ENCODE results near the gene CCDC183. TPM values are rescaled to one million over a fixed set of nuclear protein-coding genes. Genes with fewer than 3 reads are reported as not detected.

Gene CCDC183
- total and polyA plus RNA-seq, 3 donors from 2014 or later, result 37.8 to 59.8 (median 41.1) TPM

DNA sequence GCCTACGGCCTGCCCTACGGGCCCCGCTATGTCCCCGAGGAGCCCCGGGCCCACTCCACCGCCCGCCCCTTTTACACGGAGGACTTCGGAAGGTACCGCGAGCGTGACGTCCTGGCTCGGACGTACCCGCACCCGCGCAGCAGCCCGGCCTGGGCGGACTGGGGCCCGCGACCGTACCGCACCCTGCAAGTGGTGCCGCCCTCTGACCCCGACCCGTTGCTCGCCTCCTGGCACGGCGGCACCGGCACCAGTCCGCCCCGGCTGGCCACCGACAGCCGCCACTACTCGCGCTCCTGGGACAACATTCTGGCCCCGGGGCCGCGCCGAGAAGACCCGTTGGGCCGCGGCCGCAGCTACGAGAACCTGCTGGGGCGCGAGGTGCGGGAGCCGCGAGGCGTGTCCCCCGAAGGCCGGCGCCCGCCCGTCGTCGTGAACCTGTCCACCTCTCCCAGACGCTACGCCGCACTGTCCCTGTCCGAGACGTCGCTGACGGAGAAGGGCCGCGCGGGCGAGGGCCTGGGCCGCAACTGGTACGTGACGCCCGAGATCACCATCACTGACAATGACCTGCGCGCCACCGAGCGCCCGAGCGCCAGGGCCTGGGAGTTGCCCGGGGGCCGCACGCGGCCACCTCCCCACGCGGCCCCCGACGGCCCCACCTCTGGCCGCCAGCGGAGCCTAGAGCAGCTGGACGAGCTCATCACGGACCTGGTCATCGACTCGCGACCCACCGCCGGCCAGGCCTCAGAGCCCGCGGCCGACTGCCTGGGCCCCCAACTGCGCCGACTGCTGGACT is 49.5 kb downstream of the CCDC183 start:
- H3K4me1 ChIP-seq, result peaks cover 40% of the 10 kb centered on the region
- H3K36me3 ChIP-seq (ENCODE audit: low read depth, missing control alignments), result no peaks in the 10 kb centered on the region
- DNase-seq, result no peak
- H3K9me3 ChIP-seq, result no peaks in the 10 kb centered on the region
- TF ChIP-seq, protein P1, sequence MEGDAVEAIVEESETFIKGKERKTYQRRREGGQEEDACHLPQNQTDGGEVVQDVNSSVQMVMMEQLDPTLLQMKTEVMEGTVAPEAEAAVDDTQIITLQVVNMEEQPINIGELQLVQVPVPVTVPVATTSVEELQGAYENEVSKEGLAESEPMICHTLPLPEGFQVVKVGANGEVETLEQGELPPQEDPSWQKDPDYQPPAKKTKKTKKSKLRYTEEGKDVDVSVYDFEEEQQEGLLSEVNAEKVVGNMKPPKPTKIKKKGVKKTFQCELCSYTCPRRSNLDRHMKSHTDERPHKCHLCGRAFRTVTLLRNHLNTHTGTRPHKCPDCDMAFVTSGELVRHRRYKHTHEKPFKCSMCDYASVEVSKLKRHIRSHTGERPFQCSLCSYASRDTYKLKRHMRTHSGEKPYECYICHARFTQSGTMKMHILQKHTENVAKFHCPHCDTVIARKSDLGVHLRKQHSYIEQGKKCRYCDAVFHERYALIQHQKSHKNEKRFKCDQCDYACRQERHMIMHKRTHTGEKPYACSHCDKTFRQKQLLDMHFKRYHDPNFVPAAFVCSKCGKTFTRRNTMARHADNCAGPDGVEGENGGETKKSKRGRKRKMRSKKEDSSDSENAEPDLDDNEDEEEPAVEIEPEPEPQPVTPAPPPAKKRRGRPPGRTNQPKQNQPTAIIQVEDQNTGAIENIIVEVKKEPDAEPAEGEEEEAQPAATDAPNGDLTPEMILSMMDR (IDR thresholded peaks at IDR 0.05), result no peak
- TF ChIP-seq POLR2A (IDR thresholded peaks at IDR 0.05), result no peak
- WGBS, 2 donors, result 32 to 53% methylated on average over 20 to 82 of the region's 102 CpGs
- no peak overlapping the region for H3K27ac ChIP-seq
- intact Hi-C loops (cut with DNase I; ENCODE audit: low total_unique reads), result no loop called here
- no peaks in the 10 kb centered on the region for H3K27me3 ChIP-seq
- H3K4me3 ChIP-seq, result peak overlapping the region in 1 of 2 donors; percentile 20

DNA sequence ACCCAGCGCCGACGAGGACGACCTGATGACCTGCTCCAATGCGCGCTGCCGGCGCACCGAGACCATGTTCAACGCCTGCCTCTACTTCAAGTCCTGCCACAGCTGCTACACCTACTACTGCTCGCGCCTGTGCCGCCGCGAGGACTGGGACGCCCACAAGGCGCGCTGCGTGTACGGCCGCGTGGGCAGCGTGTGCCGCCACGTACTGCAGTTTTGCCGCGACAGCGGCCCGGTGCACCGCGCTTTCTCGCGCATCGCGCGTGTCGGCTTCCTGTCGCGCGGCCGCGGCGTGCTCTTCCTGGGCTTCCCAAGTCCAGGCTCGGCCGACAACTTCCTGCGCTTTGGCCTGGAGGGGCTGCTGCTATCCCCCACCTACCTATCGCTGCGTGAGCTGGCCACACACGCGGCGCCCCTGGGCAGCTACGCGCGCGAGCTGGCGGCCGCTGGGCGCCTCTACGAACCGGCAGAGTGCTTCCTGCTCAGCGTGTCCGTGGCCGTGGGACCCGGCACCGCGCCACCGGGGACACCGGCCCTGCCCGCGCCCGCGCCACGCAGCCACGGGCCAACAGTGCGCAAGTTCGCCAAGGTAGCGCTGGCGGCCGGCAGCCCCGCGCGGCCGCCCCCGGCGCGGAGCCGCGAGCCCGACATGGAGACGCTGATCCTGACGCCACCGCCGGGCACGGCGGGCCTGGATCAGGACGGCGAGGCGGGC is 50.4 kb downstream of the CCDC183 start:
- no peaks in the 10 kb centered on the region for H3K27me3 ChIP-seq
- no peak for TF ChIP-seq POLR2A (IDR thresholded peaks at IDR 0.05)
- TF ChIP-seq, protein P1 (IDR thresholded peaks at IDR 0.05), result no peak
- no peak for DNase-seq
- peak overlapping the region in 1 of 2 donors; percentile 65 for H3K4me3 ChIP-seq
- intact Hi-C loops (cut with DNase I; ENCODE audit: low total_unique reads), result no loop called here
- H3K4me1 ChIP-seq, result peaks cover 39% of the 10 kb centered on the region
- WGBS, 2 donors, result 17 to 50% methylated on average over 7 to 82 of the region's 98 CpGs
- H3K27ac ChIP-seq, result no peak overlapping the region
- H3K9me3 ChIP-seq, result no peaks in the 10 kb centered on the region
- H3K36me3 ChIP-seq (ENCODE audit: low read depth, missing control alignments), result no peaks in the 10 kb centered on the region

- Histone ChIP-seq H3K27ac (peak overlapping the region; percentile 89 to 97), H3K27me3 (no peaks in the 10 kb centered on the region), H3K36me3 (ENCODE audit: low read depth, missing control alignments) (no peaks in the 10 kb centered on the region), H3K4me3 (peak overlapping the region; percentile 65 to 72), H3K4me1 (peaks cover 40% of the 10 kb centered on the region), H3K9me3 (no peaks in the 10 kb centered on the region)
- peak; percentile 56 for DNase-seq
- 11 to 20% methylated on average over 26 to 53 of the region's 75 CpGs for WGBS, 2 donors
- intact Hi-C loops (cut with DNase I; ENCODE audit: low total_unique reads), result no loop called here
- TF ChIP-seq, protein P1 (IDR thresholded peaks at IDR 0.05), result no peak
- TF ChIP-seq POLR2A (IDR thresholded peaks at IDR 0.05), result no peak
Measured at GRCh38 chr9:136847088-136847825, 51.1 kb downstream of the CCDC183 start.

GRCh38 chr9:136847826-136848392 is 51.8 kb downstream of the CCDC183 start:
- Histone ChIP-seq H3K27ac (peak overlapping the region; percentile 89 to 97), H3K9me3 (no peaks in the 10 kb centered on the region), H3K36me3 (ENCODE audit: low read depth, missing control alignments) (no peaks in the 10 kb centered on the region), H3K4me3 (peak overlapping the region; percentile 65 to 72), H3K4me1 (peaks cover 45% of the 10 kb centered on the region), H3K27me3 (no peaks in the 10 kb centered on the region)
- WGBS, 2 donors, result 1 to 3% methylated on average over 13 to 48 of the region's 48 CpGs
- intact Hi-C loops (cut with DNase I; ENCODE audit: low total_unique reads), result no loop called here
- peak; percentile 94 for DNase-seq
- no peak for TF ChIP-seq POLR2A (IDR thresholded peaks at IDR 0.05)
- TF ChIP-seq, protein P1 (IDR thresholded peaks at IDR 0.05), result no peak
